GM19351 (cell line): Measurements from ENCODE around the gene MYH11.
"Not testable (repeated sequence)": the region's sequence is repeated elsewhere in the genome, so short reads cannot be mapped to it uniquely, and the experiment has no call there.

ENCODE experiments used
- ATAC-seq: cut with Tn5 transposase; IDR thresholded peaks from one replicate; pipeline ENCODE4 v1.9.1; 2021; ENCODE audit warnings: mild to moderate bottlenecking, moderate library complexity; ENCODE audit not compliant: unreplicated experiment

MYH11 gene

GRCh38 chr16:15682105-15682570, 174.7 kb downstream of the MYH11 start:
- no peak for ATAC-seq

- ATAC-seq: no peak
Observed at GRCh38 chr16:15677447-15677846, 179.4 kb downstream of the MYH11 start.

GRCh38 chr16:15676506-15676905, 180.3 kb downstream of the MYH11 start:
- ATAC-seq: no peak

- ATAC-seq: no peak
Observed at GRCh38 chr16:15674571-15674970, 182.3 kb downstream of the MYH11 start.

GRCh38 chr16:15672514-15673167, 184.2 kb downstream of the MYH11 start:
- ATAC-seq: no peak

- ATAC-seq: not testable (repeated sequence)
Observed at GRCh38 chr16:15672127-15672513, 184.7 kb downstream of the MYH11 start.

- no peak for ATAC-seq
Observed at GRCh38 chr16:15671530-15672117, 185.2 kb downstream of the MYH11 start.

GRCh38 chr16:15667091-15667742, 189.6 kb downstream of the MYH11 start:
- ATAC-seq: no peak

- ATAC-seq: no peak
Observed at GRCh38 chr16:15665107-15665506, 191.7 kb downstream of the MYH11 start.

GRCh38 chr16:15660203-15660601, 196.6 kb downstream of the MYH11 start:
- no peak for ATAC-seq

GRCh38 chr16:15658556-15658955, 198.3 kb downstream of the MYH11 start:
- no peak for ATAC-seq

- no peak for ATAC-seq
Observed at GRCh38 chr16:15658149-15658548, 198.7 kb downstream of the MYH11 start.

- not testable (repeated sequence) for ATAC-seq
Observed at GRCh38 chr16:15655561-15655960, 201.3 kb downstream of the MYH11 start.

GRCh38 chr16:15654591-15654990, 202.2 kb downstream of the MYH11 start:
- ATAC-seq: no peak

GRCh38 chr16:15653227-15653626, 203.6 kb downstream of the MYH11 start:
- ATAC-seq: no peak
